ENCODE data around the gene SEMA3D. TPM values are rescaled to one million over a fixed set of nuclear protein-coding genes. Genes with fewer than 3 reads are reported as not detected.
A peak's percentile ranks its signal among the peaks of the same experiment; 100 is the strongest.

Gene SEMA3D
- total RNA-seq, 3 donors from 2014 or later: 1.5 to 5.4 (median 2.1) TPM

DNA sequence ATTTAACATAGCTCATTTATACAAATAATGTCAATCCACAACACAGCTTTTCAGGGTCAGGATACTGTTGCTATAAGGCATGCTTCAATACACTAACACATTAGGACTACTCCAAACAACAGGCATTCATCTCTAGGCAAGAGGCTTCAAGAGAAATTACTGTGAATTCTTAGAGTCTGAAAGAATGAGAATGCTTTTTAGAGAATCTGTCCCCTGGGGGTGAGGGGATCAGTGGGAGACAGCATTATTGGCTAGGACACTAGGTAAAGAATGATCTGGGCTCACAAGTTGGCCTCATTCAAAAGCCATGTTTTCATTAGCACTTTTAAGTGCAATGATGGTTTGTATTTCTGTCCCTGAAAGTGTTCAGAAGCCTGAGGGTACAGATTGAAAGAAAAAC lies 132.6 kb downstream of the SEMA3D start:
- no peak overlapping the region for H3K4me3 ChIP-seq
- ATAC-seq (no peak), DNase-seq (no peak)
- no peaks in the 10 kb centered on the region for H3K9me3 ChIP-seq
- H3K4me1 ChIP-seq (ENCODE audit: low read depth): no peaks in the 10 kb centered on the region
- no peaks in the 10 kb centered on the region for H3K36me3 ChIP-seq (ENCODE audit: low read depth)
- intact Hi-C loops (cut with DNase I, micrococcal nuclease): no loop called here
- TF ChIP-seq, protein P1, sequence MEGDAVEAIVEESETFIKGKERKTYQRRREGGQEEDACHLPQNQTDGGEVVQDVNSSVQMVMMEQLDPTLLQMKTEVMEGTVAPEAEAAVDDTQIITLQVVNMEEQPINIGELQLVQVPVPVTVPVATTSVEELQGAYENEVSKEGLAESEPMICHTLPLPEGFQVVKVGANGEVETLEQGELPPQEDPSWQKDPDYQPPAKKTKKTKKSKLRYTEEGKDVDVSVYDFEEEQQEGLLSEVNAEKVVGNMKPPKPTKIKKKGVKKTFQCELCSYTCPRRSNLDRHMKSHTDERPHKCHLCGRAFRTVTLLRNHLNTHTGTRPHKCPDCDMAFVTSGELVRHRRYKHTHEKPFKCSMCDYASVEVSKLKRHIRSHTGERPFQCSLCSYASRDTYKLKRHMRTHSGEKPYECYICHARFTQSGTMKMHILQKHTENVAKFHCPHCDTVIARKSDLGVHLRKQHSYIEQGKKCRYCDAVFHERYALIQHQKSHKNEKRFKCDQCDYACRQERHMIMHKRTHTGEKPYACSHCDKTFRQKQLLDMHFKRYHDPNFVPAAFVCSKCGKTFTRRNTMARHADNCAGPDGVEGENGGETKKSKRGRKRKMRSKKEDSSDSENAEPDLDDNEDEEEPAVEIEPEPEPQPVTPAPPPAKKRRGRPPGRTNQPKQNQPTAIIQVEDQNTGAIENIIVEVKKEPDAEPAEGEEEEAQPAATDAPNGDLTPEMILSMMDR (IDR thresholded peaks at IDR 0.05): no peak

DNA sequence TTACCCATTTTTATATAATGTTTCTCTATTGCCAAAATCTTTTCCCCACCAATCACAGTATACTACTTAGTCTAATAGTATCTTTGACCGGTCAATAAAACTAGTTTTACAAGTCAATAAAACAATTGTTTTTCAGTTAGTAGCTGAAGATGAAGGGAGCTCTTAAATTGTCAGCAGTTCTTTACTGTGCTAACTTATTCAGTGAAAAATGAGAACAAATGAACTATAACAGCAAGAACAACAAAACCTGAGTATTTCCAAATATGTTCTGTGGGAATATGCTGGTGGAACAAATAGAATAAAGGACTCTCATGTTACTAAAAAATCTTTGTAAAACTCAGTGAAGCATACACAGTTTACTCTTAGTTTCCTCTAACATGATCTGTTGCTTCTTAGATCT lies 134.0 kb downstream of the SEMA3D start:
- DNase-seq (no peak), ATAC-seq (no peak)
- TF ChIP-seq, protein P1 (IDR thresholded peaks at IDR 0.05): no peak
- Histone ChIP-seq H3K36me3 (ENCODE audit: low read depth) (no peaks in the 10 kb centered on the region), H3K4me3 (no peak overlapping the region), H3K9me3 (no peaks in the 10 kb centered on the region), H3K4me1 (ENCODE audit: low read depth) (no peaks in the 10 kb centered on the region)
- intact Hi-C loops (cut with DNase I, micrococcal nuclease): no loop called here

DNA sequence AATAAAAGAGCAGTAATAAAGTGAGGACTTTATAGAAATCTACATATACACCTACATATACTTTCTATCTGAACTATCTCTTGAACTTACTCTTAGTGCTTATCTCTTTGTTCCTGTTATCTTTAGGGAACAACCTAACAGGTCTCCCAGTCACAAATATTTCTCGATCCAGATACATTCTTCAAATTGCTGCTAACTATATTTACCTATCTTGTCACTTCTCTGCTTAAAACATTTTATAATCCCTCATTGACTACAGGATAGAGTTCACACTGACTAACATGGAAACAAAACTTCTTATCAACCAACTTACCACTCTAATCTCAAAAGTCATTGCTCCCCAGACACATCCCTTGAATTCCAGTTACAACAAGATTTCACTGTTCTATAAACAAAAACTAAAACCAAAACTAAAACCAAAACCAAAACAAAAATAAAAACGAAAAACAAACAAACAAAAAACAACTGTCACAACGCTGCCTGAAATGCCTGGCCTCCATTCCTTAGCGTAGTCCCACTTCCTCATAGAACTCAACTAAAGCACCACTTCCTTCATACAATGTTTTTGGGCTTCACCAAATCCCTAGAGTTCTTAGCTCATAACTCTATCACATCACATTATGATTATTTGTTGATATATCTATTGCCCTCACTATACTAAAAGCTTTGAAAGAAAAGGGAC lies 134.7 kb downstream of the SEMA3D start:
- no peak overlapping the region for H3K4me3 ChIP-seq
- no peaks in the 10 kb centered on the region for H3K4me1 ChIP-seq (ENCODE audit: low read depth)
- ATAC-seq (no peak), DNase-seq (no peak)
- intact Hi-C loops (cut with DNase I, micrococcal nuclease): no loop called here
- TF ChIP-seq, protein P1 (IDR thresholded peaks at IDR 0.05): no peak
- no peaks in the 10 kb centered on the region for H3K9me3 ChIP-seq
- no peaks in the 10 kb centered on the region for H3K36me3 ChIP-seq (ENCODE audit: low read depth)

DNA sequence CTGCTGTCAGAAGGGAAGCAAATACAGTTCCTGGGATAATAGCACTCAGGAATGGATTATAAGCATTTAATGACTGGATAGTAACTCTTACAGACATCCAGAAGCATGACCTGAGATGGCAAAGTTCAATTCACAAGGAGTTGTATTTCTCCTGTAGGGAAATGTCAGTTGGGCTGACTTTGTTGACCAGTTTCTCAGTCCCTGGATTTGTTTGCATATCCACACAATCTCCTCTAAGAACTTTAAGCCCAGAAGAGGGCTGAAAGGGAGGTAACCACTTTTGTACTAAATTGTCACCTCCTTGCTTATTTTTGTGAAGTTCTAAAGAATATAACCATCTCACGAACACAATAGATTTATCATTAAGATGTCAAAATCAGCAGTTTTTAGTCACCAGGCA lies 140.3 kb downstream of the SEMA3D start:
- no peak for ATAC-seq
- no peaks in the 10 kb centered on the region for H3K36me3 ChIP-seq (ENCODE audit: low read depth)
- H3K9me3 ChIP-seq: no peaks in the 10 kb centered on the region
- intact Hi-C loops (cut with DNase I, micrococcal nuclease): loop anchor here (10.0 kb wide), 1 partner anchor 508 kb away; no protein-coding TSS in a partner anchor
- H3K4me3 ChIP-seq: no peak overlapping the region
- DNase-seq: no peak
- TF ChIP-seq, protein P1 (IDR thresholded peaks at IDR 0.05): no peak
- no peaks in the 10 kb centered on the region for H3K4me1 ChIP-seq (ENCODE audit: low read depth)

DNA sequence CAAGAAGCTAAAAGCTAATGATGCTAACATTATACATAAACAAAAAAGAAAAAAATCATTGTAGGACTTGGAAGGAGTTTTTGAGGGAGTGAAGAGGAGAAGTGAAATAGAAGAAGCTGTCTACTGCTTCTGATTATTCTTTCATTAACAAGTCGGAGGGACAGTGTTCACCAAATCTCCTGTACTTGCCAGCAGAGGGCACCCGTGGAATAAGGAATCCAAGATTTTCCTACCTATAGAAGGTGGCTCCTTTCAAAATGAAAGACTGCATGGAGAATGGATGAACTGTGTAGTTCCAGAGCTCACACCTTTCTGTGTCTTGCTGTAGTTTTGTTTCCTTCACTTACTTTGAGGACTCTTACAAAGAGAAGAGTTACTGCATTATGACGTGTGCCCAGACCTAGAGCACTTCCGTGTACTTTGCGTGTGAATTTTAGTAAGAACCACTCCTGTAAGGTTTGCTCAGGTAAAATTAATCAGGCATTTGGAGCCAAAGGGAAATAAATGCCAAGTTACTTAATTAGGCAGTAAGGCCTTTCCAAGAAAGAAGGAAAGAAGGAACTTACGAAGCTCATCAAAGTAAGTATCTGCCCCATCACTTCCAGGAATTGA lies 145.1 kb downstream of the SEMA3D start:
- Histone ChIP-seq H3K9me3 (no peaks in the 10 kb centered on the region), H3K4me1 (ENCODE audit: low read depth) (no peaks in the 10 kb centered on the region), H3K4me3 (no peak overlapping the region), H3K36me3 (ENCODE audit: low read depth) (no peaks in the 10 kb centered on the region)
- ATAC-seq (peak; percentile 66), DNase-seq (peak in 2 of 3 donors; percentile 55 to 81)
- intact Hi-C loops (cut with DNase I, micrococcal nuclease): loop anchor here (10.0 kb wide), 1 partner anchor 513 kb away; no protein-coding TSS in a partner anchor
- TF ChIP-seq, protein P1 (IDR thresholded peaks at IDR 0.05): no peak
